ENCODE measurements around the gene CMTM3. TPM values are rescaled to one million over a fixed set of nuclear protein-coding genes. Genes with fewer than 3 reads are reported as not detected.
A peak's percentile ranks its signal among the peaks of the same experiment; 100 is the strongest.

The CMTM3 gene
- polyA plus RNA-seq, 1 donor (not counting 4 experiments of a cell fraction or from before 2014, with no cell fraction given): 15.7 TPM

DNA sequence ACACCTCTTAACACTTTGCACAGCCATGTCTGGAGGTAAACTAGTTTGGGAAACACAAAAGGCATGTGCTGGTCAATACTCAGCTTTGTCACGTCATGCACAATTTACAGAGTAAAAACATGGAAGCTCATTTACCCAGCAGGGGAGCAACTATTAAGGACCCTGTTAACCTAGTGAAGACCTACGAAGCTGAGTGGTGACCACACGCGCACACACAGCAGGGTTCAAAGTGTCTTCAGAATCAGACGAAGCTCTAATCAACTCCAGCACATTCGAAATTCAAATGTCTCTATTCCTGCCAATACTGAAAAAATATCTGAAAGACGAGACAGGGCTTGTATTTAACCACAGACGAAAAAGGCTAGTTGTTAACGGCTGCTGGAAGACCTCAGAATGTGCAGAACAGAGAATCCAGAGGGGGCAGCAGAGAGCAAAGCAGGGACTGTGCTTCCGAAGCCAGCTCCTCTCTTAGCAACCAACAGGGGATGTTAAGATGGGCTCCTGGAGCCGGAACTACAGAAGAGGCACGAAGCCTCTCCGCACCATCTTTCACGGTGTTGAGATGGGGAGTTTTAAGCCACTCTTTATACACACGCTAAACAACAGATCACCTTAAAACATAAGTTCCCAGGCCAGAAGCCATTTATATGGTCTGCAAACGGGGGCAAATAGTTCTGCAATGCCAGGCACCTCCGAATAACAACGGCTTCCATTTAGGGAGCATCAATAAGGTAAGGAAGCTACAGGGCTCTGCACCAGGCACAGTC, 46.4 kb downstream of the CMTM3 start:
- Histone ChIP-seq H3K4me3 (ENCODE audit: control insufficient read depth in 2 of 3, extremely low read depth in 1 of 3, insufficient read depth in 2 of 3, low read depth in 1 of 3, low read length in 3 of 3) (peak overlapping the region in 2 of 3 experiments; percentile 55 to 62), H3K27ac (ENCODE audit: control insufficient read depth, insufficient read depth, low read length) (peak overlapping the region; percentile 88), H3K9me1 (ENCODE audit: control insufficient read depth, extremely low read depth, insufficient read depth, low read length) (peaks cover 2% of the 10 kb centered on the region), H3K4me2 (ENCODE audit: control insufficient read depth, extremely low read depth, insufficient read depth, low read depth, low read length) (peak overlapping the region; percentile 97), H3K79me2 (ENCODE audit: control insufficient read depth, insufficient read depth, low read length) (peaks cover 31% of the 10 kb centered on the region), H3K9ac (ENCODE audit: control insufficient read depth, extremely low read depth, insufficient read depth, low read length) (peak overlapping the region; percentile 66), H4K20me1 (ENCODE audit: control insufficient read depth, extremely low read depth, insufficient read depth, low read length) (peaks cover 3% of the 10 kb centered on the region), H2AFZ (ENCODE audit: control insufficient read depth, low read length) (peak overlapping the region; percentile 88), H3K4me1 (ENCODE audit: control insufficient read depth, extremely low read depth, insufficient read depth, low read length) (peaks cover 34% of the 10 kb centered on the region), H3K27me3 (ENCODE audit: control insufficient read depth, extremely low read depth, insufficient read depth, low read length) (no peaks in the 10 kb centered on the region), H3K36me3 (ENCODE audit: control insufficient read depth in 2 of 2, extremely low read depth in 1 of 2, insufficient read depth in 2 of 2, low read length in 2 of 2) (peaks cover 0 to 3% of the 10 kb centered on the region in 2 experiments), H3K9me3 (ENCODE audit: control insufficient read depth, low read depth, low read length) (no peaks in the 10 kb centered on the region)
- DNase-seq (ENCODE audit: low read depth, low spot score) (peak; percentile 58), FAIRE-seq (peak; percentile 94)
- dilution Hi-C loops (cut with MboI; ENCODE audit: extremely low pct_ligation_motif_present, low sequenced_read_pairs): no loop called here
- no peak for TF ChIP-seq EZH2 (IDR thresholded peaks at IDR 0.05; ENCODE audit: low read length)
- TF ChIP-seq, protein P1, sequence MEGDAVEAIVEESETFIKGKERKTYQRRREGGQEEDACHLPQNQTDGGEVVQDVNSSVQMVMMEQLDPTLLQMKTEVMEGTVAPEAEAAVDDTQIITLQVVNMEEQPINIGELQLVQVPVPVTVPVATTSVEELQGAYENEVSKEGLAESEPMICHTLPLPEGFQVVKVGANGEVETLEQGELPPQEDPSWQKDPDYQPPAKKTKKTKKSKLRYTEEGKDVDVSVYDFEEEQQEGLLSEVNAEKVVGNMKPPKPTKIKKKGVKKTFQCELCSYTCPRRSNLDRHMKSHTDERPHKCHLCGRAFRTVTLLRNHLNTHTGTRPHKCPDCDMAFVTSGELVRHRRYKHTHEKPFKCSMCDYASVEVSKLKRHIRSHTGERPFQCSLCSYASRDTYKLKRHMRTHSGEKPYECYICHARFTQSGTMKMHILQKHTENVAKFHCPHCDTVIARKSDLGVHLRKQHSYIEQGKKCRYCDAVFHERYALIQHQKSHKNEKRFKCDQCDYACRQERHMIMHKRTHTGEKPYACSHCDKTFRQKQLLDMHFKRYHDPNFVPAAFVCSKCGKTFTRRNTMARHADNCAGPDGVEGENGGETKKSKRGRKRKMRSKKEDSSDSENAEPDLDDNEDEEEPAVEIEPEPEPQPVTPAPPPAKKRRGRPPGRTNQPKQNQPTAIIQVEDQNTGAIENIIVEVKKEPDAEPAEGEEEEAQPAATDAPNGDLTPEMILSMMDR (optimal IDR thresholded peaks at IDR 0.05 in 1 of 3, IDR thresholded peaks at IDR 0.05 in 1 of 3, conservative IDR thresholded peaks at IDR 0.05 in 1 of 3; ENCODE audit: extremely low read depth in 1 of 3, insufficient read depth in 2 of 3, low read length in 3 of 3): peak; percentile 86 to 99 (median 93)

DNA sequence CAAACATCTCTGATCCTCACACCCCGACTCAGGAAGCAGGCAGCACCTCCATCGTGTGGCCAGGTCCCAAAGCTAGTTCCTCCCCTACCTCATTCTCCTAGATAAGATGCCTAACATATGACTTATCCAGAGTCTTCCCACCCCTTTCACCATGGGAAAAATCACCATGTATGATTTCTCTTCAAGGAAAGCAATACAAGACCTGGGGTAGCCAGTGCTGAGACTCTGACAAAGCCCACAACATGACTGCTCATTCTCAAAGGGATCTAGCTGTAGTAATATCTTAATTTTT, 46.9 kb downstream of the CMTM3 start:
- peaks cover 36% of the 10 kb centered on the region for H3K4me1 ChIP-seq (ENCODE audit: control insufficient read depth, extremely low read depth, insufficient read depth, low read length)
- no peak for DNase-seq (ENCODE audit: low read depth, low spot score)
- H2AFZ ChIP-seq (ENCODE audit: control insufficient read depth, low read length): peak overlapping the region; percentile 51
- peaks cover 3% of the 10 kb centered on the region for H4K20me1 ChIP-seq (ENCODE audit: control insufficient read depth, extremely low read depth, insufficient read depth, low read length)
- dilution Hi-C loops (cut with MboI; ENCODE audit: extremely low pct_ligation_motif_present, low sequenced_read_pairs): no loop called here
- FAIRE-seq: no peak
- peaks cover 0 to 3% of the 10 kb centered on the region in 2 experiments for H3K36me3 ChIP-seq (ENCODE audit: control insufficient read depth in 2 of 2, extremely low read depth in 1 of 2, insufficient read depth in 2 of 2, low read length in 2 of 2)
- no peaks in the 10 kb centered on the region for H3K27me3 ChIP-seq (ENCODE audit: control insufficient read depth, extremely low read depth, insufficient read depth, low read length)
- H3K4me3 ChIP-seq (ENCODE audit: control insufficient read depth in 2 of 3, extremely low read depth in 1 of 3, insufficient read depth in 2 of 3, low read depth in 1 of 3, low read length in 3 of 3): no peak overlapping the region
- no peak overlapping the region for H3K27ac ChIP-seq (ENCODE audit: control insufficient read depth, insufficient read depth, low read length)
- peaks cover 2% of the 10 kb centered on the region for H3K9me1 ChIP-seq (ENCODE audit: control insufficient read depth, extremely low read depth, insufficient read depth, low read length)
- H3K4me2 ChIP-seq (ENCODE audit: control insufficient read depth, extremely low read depth, insufficient read depth, low read depth, low read length): peak overlapping the region; percentile 97
- peaks cover 34% of the 10 kb centered on the region for H3K79me2 ChIP-seq (ENCODE audit: control insufficient read depth, insufficient read depth, low read length)
- TF ChIP-seq, protein P1 (optimal IDR thresholded peaks at IDR 0.05 in 1 of 3, IDR thresholded peaks at IDR 0.05 in 1 of 3, conservative IDR thresholded peaks at IDR 0.05 in 1 of 3; ENCODE audit: extremely low read depth in 1 of 3, insufficient read depth in 2 of 3, low read length in 3 of 3): peak in 1 of 3 experiments; percentile 4
- no peak for TF ChIP-seq EZH2 (IDR thresholded peaks at IDR 0.05; ENCODE audit: low read length)
- no peaks in the 10 kb centered on the region for H3K9me3 ChIP-seq (ENCODE audit: control insufficient read depth, low read depth, low read length)
- H3K9ac ChIP-seq (ENCODE audit: control insufficient read depth, extremely low read depth, insufficient read depth, low read length): no peak overlapping the region
